SK-N-MC (cell line): ENCODE measurements around the gene TYROBP.

Experiments
- EZH2 ChIP-seq: fragments of 200-600 bp; sonication (generic); IDR thresholded peaks from one replicate; pipeline ENCODE4 v1.6.1; 2017; ENCODE audit warnings: antibody characterized with exemption
- POLR2AphosphoS5 ChIP-seq: IDR thresholded peaks from 2 replicates; pipeline ENCODE4 v1.6.1; 2012; ENCODE audit warnings: mild to moderate bottlenecking, low read depth, low read length, borderline replicate concordance

DNA sequence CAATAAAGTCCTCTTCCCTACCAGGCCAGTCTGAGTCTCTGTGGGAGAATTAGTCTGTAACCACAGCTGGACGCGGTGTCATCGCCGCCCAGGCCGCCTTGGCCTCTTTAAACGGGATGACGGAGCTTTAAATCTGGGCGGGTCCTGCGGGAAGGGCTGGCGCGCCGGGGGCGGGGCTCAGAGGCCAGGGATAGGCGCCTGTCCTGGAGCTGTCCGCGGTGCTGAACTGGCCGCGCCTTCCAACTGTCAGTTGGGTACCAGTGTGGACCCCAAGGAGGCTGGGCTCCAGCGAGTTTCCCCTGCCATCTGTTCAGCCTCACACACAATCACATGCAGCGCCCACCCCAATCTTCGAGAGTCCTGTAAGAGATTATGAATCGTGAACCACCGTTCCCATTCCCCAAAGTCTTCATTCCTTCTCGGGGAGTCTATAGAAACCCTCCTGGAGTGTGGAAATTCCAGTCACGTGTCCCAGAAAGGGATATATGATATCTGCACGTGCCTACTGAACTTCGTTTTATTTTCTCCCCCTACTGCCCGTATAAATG is 28.3 kb downstream of the TYROBP start:
- TF ChIP-seq EZH2 (no peak), POLR2AphosphoS5 (no peak)
